Activated T-cell treated with anti-CD3 and anti-CD28 coated beads, Interleukin-2, amount 50 U/mL, for 4 hours (primary cell): ENCODE measurements around the gene CEACAM21. TPM values are rescaled to one million over a fixed set of nuclear protein-coding genes. Genes with fewer than 3 reads are reported as not detected.

Experiments
- ATAC-seq, 2 donors: fragments of 200-7000 bp; cut with Tn5 transposase; one replicate each; pipeline ENCODE4 v1.10.0; 2021
- DNase-seq: peaks from one replicate; pipeline ENCODE4 v3.0.0-alpha.2; 2020
- H3K27me3 Mint-ChIP-seq: one replicate; pipeline ENCODE4 v1.8.0; 2021; ENCODE audit warnings: low read depth, mixed read lengths
- H3K36me3 Mint-ChIP-seq: one replicate; pipeline ENCODE4 v1.8.0; 2022; ENCODE audit warnings: mixed read lengths; ENCODE audit not compliant: insufficient read depth
- H3K4me1 Mint-ChIP-seq: one replicate; pipeline ENCODE4 v1.8.0; 2021; ENCODE audit warnings: low read depth, mixed read lengths
- H3K4me3 Mint-ChIP-seq: one replicate; pipeline ENCODE4 v1.8.0; 2021; ENCODE audit warnings: mild to moderate bottlenecking, moderate library complexity, mixed read lengths
- H3K9me3 Mint-ChIP-seq: one replicate; pipeline ENCODE4 v1.8.0; 2021; ENCODE audit warnings: mixed read lengths
- total RNA-seq, 3 donors: library from RNA; stranded (reverse); gene quantifications; one replicate each; pipeline ENCODE4 v1.2.1, GENCODE V29; 2021

Gene CEACAM21
- total RNA-seq, 3 donors from 2014 or later: 6.1 to 12.9 (median 11.0) TPM

- H3K4me3 Mint-ChIP-seq: no peak overlapping the region
- H3K4me1 Mint-ChIP-seq: peaks cover 66% of the 10 kb centered on the region
- no peaks in the 10 kb centered on the region for H3K27me3 Mint-ChIP-seq
- H3K36me3 Mint-ChIP-seq: peaks cover 4% of the 10 kb centered on the region
- ATAC-seq (no peak), DNase-seq (no peak)
- no peaks in the 10 kb centered on the region for H3K9me3 Mint-ChIP-seq
These were observed 33.3 kb upstream of the CEACAM21 start for GRCh38 chr19:41542622-41543021.

- peaks cover 70% of the 10 kb centered on the region for H3K4me1 Mint-ChIP-seq
- peak; percentile 54 to 66 for ATAC-seq
- no peak overlapping the region for H3K4me3 Mint-ChIP-seq
- H3K36me3 Mint-ChIP-seq: no peaks in the 10 kb centered on the region
- DNase-seq: no peak
- H3K9me3 Mint-ChIP-seq: no peaks in the 10 kb centered on the region
- no peaks in the 10 kb centered on the region for H3K27me3 Mint-ChIP-seq
These were observed 32.4 kb upstream of the CEACAM21 start for GRCh38 chr19:41543582-41543981.

- peaks cover 68% of the 10 kb centered on the region for H3K4me1 Mint-ChIP-seq
- H3K4me3 Mint-ChIP-seq: peak overlapping the region; percentile 83
- no peak for ATAC-seq
- H3K9me3 Mint-ChIP-seq: no peaks in the 10 kb centered on the region
- no peaks in the 10 kb centered on the region for H3K27me3 Mint-ChIP-seq
- DNase-seq: no peak
- H3K36me3 Mint-ChIP-seq: no peaks in the 10 kb centered on the region
These were observed 30.4 kb upstream of the CEACAM21 start for GRCh38 chr19:41545547-41545946.

- Mint-ChIP-seq H3K36me3 (peaks cover 4% of the 10 kb centered on the region), H3K4me3 (peak overlapping the region; percentile 83), H3K9me3 (no peaks in the 10 kb centered on the region), H3K27me3 (no peaks in the 10 kb centered on the region), H3K4me1 (peaks cover 69% of the 10 kb centered on the region)
- DNase-seq (no peak), ATAC-seq (peak; percentile 41)
These were observed 29.6 kb upstream of the CEACAM21 start for GRCh38 chr19:41546386-41546789.

GRCh38 chr19:41546961-41547360 lies 29.0 kb upstream of the CEACAM21 start:
- Mint-ChIP-seq H3K36me3 (peaks cover 9% of the 10 kb centered on the region), H3K4me1 (peaks cover 73% of the 10 kb centered on the region), H3K4me3 (peak overlapping the region; percentile 83), H3K9me3 (no peaks in the 10 kb centered on the region), H3K27me3 (no peaks in the 10 kb centered on the region)
- DNase-seq (no peak), ATAC-seq (no peak)

GRCh38 chr19:41547569-41547968 lies 28.4 kb upstream of the CEACAM21 start:
- H3K9me3 Mint-ChIP-seq: no peaks in the 10 kb centered on the region
- no peak for DNase-seq
- no peak for ATAC-seq
- H3K4me3 Mint-ChIP-seq: peak overlapping the region; percentile 39
- peaks cover 12% of the 10 kb centered on the region for H3K36me3 Mint-ChIP-seq
- no peaks in the 10 kb centered on the region for H3K27me3 Mint-ChIP-seq
- peaks cover 71% of the 10 kb centered on the region for H3K4me1 Mint-ChIP-seq

- Mint-ChIP-seq H3K4me1 (peaks cover 70% of the 10 kb centered on the region), H3K4me3 (peak overlapping the region; percentile 71), H3K9me3 (no peaks in the 10 kb centered on the region), H3K36me3 (peaks cover 14% of the 10 kb centered on the region), H3K27me3 (no peaks in the 10 kb centered on the region)
- DNase-seq (no peak), ATAC-seq (no peak)
These were observed 27.9 kb upstream of the CEACAM21 start for GRCh38 chr19:41548047-41548446.

GRCh38 chr19:41548954-41549688 lies 26.8 kb upstream of the CEACAM21 start:
- Mint-ChIP-seq H3K27me3 (no peaks in the 10 kb centered on the region), H3K9me3 (peaks cover 2% of the 10 kb centered on the region), H3K36me3 (peaks cover 19% of the 10 kb centered on the region), H3K4me3 (peak overlapping the region; percentile 97), H3K4me1 (peaks cover 70% of the 10 kb centered on the region)
- DNase-seq: peak; percentile 70
- ATAC-seq: peak; percentile 73 to 77

- H3K4me1 Mint-ChIP-seq: peaks cover 70% of the 10 kb centered on the region
- H3K9me3 Mint-ChIP-seq: peaks cover 3% of the 10 kb centered on the region
- peak overlapping the region; percentile 97 for H3K4me3 Mint-ChIP-seq
- DNase-seq (no peak), ATAC-seq (no peak)
- no peaks in the 10 kb centered on the region for H3K27me3 Mint-ChIP-seq
- H3K36me3 Mint-ChIP-seq: peaks cover 25% of the 10 kb centered on the region
These were observed 26.1 kb upstream of the CEACAM21 start for GRCh38 chr19:41549884-41550283.

- peak overlapping the region; percentile 97 for H3K4me3 Mint-ChIP-seq
- peaks cover 70% of the 10 kb centered on the region for H3K4me1 Mint-ChIP-seq
- H3K36me3 Mint-ChIP-seq: peaks cover 36% of the 10 kb centered on the region
- ATAC-seq (no peak), DNase-seq (no peak)
- H3K27me3 Mint-ChIP-seq: no peaks in the 10 kb centered on the region
- peaks cover 3% of the 10 kb centered on the region for H3K9me3 Mint-ChIP-seq
These were observed 24.8 kb upstream of the CEACAM21 start for GRCh38 chr19:41551212-41551610.

- DNase-seq (no peak), ATAC-seq (no peak)
- Mint-ChIP-seq H3K4me1 (peaks cover 70% of the 10 kb centered on the region), H3K9me3 (peaks cover 3% of the 10 kb centered on the region), H3K4me3 (peak overlapping the region; percentile 97), H3K36me3 (peaks cover 40% of the 10 kb centered on the region), H3K27me3 (no peaks in the 10 kb centered on the region)
These were observed 24.3 kb upstream of the CEACAM21 start for GRCh38 chr19:41551711-41552110.

- peaks cover 70% of the 10 kb centered on the region for H3K4me1 Mint-ChIP-seq
- H3K9me3 Mint-ChIP-seq: peaks cover 3% of the 10 kb centered on the region
- DNase-seq (no peak), ATAC-seq (peak; percentile 19 to 24)
- peak overlapping the region; percentile 97 for H3K4me3 Mint-ChIP-seq
- H3K36me3 Mint-ChIP-seq: peaks cover 40% of the 10 kb centered on the region
- H3K27me3 Mint-ChIP-seq: no peaks in the 10 kb centered on the region
These were observed 23.4 kb upstream of the CEACAM21 start for GRCh38 chr19:41552558-41552957.

GRCh38 chr19:41553804-41554203 lies 22.2 kb upstream of the CEACAM21 start:
- peaks cover 41% of the 10 kb centered on the region for H3K36me3 Mint-ChIP-seq
- H3K9me3 Mint-ChIP-seq: peaks cover 3% of the 10 kb centered on the region
- ATAC-seq (no peak), DNase-seq (no peak)
- H3K4me3 Mint-ChIP-seq: peak overlapping the region; percentile 97
- peaks cover 72% of the 10 kb centered on the region for H3K4me1 Mint-ChIP-seq
- H3K27me3 Mint-ChIP-seq: no peaks in the 10 kb centered on the region

GRCh38 chr19:41554907-41555306 lies 21.1 kb upstream of the CEACAM21 start:
- peaks cover 3% of the 10 kb centered on the region for H3K9me3 Mint-ChIP-seq
- peaks cover 41% of the 10 kb centered on the region for H3K36me3 Mint-ChIP-seq
- peak overlapping the region; percentile 65 for H3K4me3 Mint-ChIP-seq
- DNase-seq (no peak), ATAC-seq (peak in 1 of 2 donors; percentile 24)
- peaks cover 78% of the 10 kb centered on the region for H3K4me1 Mint-ChIP-seq
- H3K27me3 Mint-ChIP-seq: no peaks in the 10 kb centered on the region

- ATAC-seq (no peak), DNase-seq (no peak)
- Mint-ChIP-seq H3K27me3 (no peaks in the 10 kb centered on the region), H3K36me3 (peaks cover 43% of the 10 kb centered on the region), H3K4me3 (peak overlapping the region; percentile 65), H3K4me1 (peaks cover 86% of the 10 kb centered on the region), H3K9me3 (peaks cover 3% of the 10 kb centered on the region)
These were observed 20.2 kb upstream of the CEACAM21 start for GRCh38 chr19:41555748-41556147.
